Naive thymus-derived CD4-positive, alpha-beta T cell (primary cell): ENCODE results near the gene MYBPC2. TPM values are rescaled to one million over a fixed set of nuclear protein-coding genes. Genes with fewer than 3 reads are reported as not detected.
A peak's percentile ranks its signal among the peaks of the same experiment; 100 is the strongest.

ENCODE experiments used
- ATAC-seq: fragments of 150-1000 bp; cut with Tn5 transposase; 2 replicates; pipeline ENCODE4 v1.10.0; 2021; ENCODE audit warnings: mild to moderate bottlenecking, moderate library complexity
- CTCF ChIA-PET: fragments of 350-600 bp; sonication (Branson Sonifier 250); formaldehyde crosslinking; loops from one replicate; lab custom pipeline; 2021; ENCODE audit warnings: antibody characterized with exemption; lab: Charles Lee
- POLR2A ChIA-PET: fragments of 350-600 bp; sonication (Branson Sonifier 250); formaldehyde crosslinking; loops from one replicate; lab custom pipeline; 2021; ENCODE audit warnings: antibody characterized with exemption, inconsistent platforms; lab: Charles Lee
- DNase-seq, 9 donors: peaks; one replicate each; pipeline versions ENCODE4 v3.0.0 to v3.0.0-alpha.2; 2020 to 2022; ENCODE audit warnings: mixed read lengths in 1 of 9
- H3K27ac ChIP-seq: one replicate; pipeline ENCODE4 v1.7.0; 2013; ENCODE audit warnings: mild to moderate bottlenecking, low read depth, low read length, moderate library complexity
- H3K27me3 ChIP-seq, 2 donors: one replicate each; pipeline ENCODE4 v1.7.0; 2013; ENCODE audit warnings: low read length in 2 of 2, mild to moderate bottlenecking in 2 of 2, moderate library complexity in 2 of 2; ENCODE audit not compliant: control insufficient read depth in 2 of 2, insufficient read depth in 2 of 2
- H3K36me3 ChIP-seq, 3 experiments: 1 replicate in 2 of 3; 2 replicates in 1 of 3; pipeline ENCODE4 v1.7.0; 2013; ENCODE audit warnings: low read length in 3 of 3, mild to moderate bottlenecking in 3 of 3, moderate library complexity in 1 of 3; ENCODE audit not compliant: insufficient read depth in 3 of 3, control insufficient read depth in 2 of 3
- H3K4me1 ChIP-seq, 2 donors: one replicate each; pipeline ENCODE4 v1.7.0; 2013; ENCODE audit warnings: low read length in 2 of 2, mild to moderate bottlenecking in 2 of 2, moderate library complexity in 1 of 2; ENCODE audit not compliant: control insufficient read depth in 2 of 2, insufficient read depth in 2 of 2
- H3K4me3 ChIP-seq: 2 replicates; pipeline ENCODE4 v1.7.0; 2013; ENCODE audit warnings: mild to moderate bottlenecking, low read length
- H3K9me3 ChIP-seq, 3 experiments: 1 replicate in 2 of 3; 2 replicates in 1 of 3; pipeline ENCODE4 v1.7.0; 2013; ENCODE audit warnings: low read length in 3 of 3; ENCODE audit not compliant: control insufficient read depth in 2 of 3
- H3K27ac Mint-ChIP-seq, 9 donors: one replicate each; pipeline ENCODE4 v1.8.0; 2020 to 2022; ENCODE audit warnings: mixed read lengths in 9 of 9, mild to moderate bottlenecking in 8 of 9, moderate library complexity in 5 of 9, inconsistent platforms in 2 of 9
- H3K27me3 Mint-ChIP-seq, 5 donors: one replicate each; pipeline ENCODE4 v1.8.0; 2021 to 2022; ENCODE audit warnings: mixed read lengths in 5 of 5, mild to moderate bottlenecking in 1 of 5
- H3K36me3 Mint-ChIP-seq, 5 donors: one replicate each; pipeline ENCODE4 v1.8.0; 2020 to 2022; ENCODE audit warnings: mixed read lengths in 5 of 5, mild to moderate bottlenecking in 3 of 5, inconsistent platforms in 1 of 5
- H3K4me1 Mint-ChIP-seq, 7 donors: one replicate each; pipeline ENCODE4 v1.8.0; 2020 to 2022; ENCODE audit warnings: mixed read lengths in 7 of 7, mild to moderate bottlenecking in 3 of 7, inconsistent platforms in 1 of 7
- H3K4me3 Mint-ChIP-seq, 10 donors: one replicate each; pipeline ENCODE4 v1.8.0; 2020 to 2022; ENCODE audit warnings: mild to moderate bottlenecking in 10 of 10, mixed read lengths in 10 of 10, moderate library complexity in 6 of 10, inconsistent platforms in 2 of 10
- H3K9me3 Mint-ChIP-seq, 11 donors: one replicate each; pipeline ENCODE4 v1.8.0; 2020 to 2022; ENCODE audit warnings: mixed read lengths in 11 of 11, mild to moderate bottlenecking in 4 of 11, inconsistent platforms in 1 of 11, moderate library complexity in 1 of 11
- intact Hi-C, 2 donors: fragments of 100-400 bp; cut with micrococcal nuclease; formaldehyde crosslinking; loops; one replicate each; pipeline ENCODE4 v1.15.1; 2023
- polyA plus RNA-seq, 2 donors: library from polyadenylated mRNA; unstranded; fragments of 300-500 nt; fragmentation: Illumina TruSeq; gene quantifications; one replicate each; pipeline ENCODE4 v1.2.3, GENCODE V29; 2021
- total RNA-seq, 6 experiments: library from RNA in 5 of 6; stranded (reverse) in 5 of 6; gene quantifications; 1 replicate in 5 of 6; 2 replicates in 1 of 6; pipeline ENCODE4 v1.2.3 and lab custom pipeline; 2021 to 2026

MYBPC2 gene
- total and polyA plus RNA-seq, 7 experiments from 2014 or later: 0.39 to 0.92 TPM; not detected in 5

- peaks cover 0 to 11% (median 2%) of the 10 kb centered on the region in 5 donors for H3K36me3 Mint-ChIP-seq
- H3K27ac Mint-ChIP-seq: peak overlapping the region in 2 of 9 donors; percentile 65
- Histone ChIP-seq H3K4me1 (peaks cover 0 to 13% of the 10 kb centered on the region in 2 donors), H3K9me3 (no peaks in the 10 kb centered on the region), H3K27me3 (no peaks in the 10 kb centered on the region), H3K27ac (no peak overlapping the region), H3K4me3 (no peak overlapping the region), H3K36me3 (no peaks in the 10 kb centered on the region)
- intact Hi-C loops: no loop called here
- ChIA-PET CTCF (no interaction called here), POLR2A (no interaction called here)
- DNase-seq: no peak
- H3K4me3 Mint-ChIP-seq: no peak overlapping the region
- peaks cover 10 to 15% (median 12%) of the 10 kb centered on the region in 7 donors for H3K4me1 Mint-ChIP-seq
- H3K9me3 Mint-ChIP-seq: peaks cover 0 to 1% (median 0%) of the 10 kb centered on the region in 11 donors
- no peak for ATAC-seq
- peaks cover 0 to 7% (median 0%) of the 10 kb centered on the region in 5 donors for H3K27me3 Mint-ChIP-seq
These were observed 63.7 kb downstream of the MYBPC2 start for GRCh38 chr19:50496189-50497021.

GRCh38 chr19:50497022-50497405 is 64.3 kb downstream of the MYBPC2 start:
- no peak for ATAC-seq
- peaks cover 0 to 1% (median 0%) of the 10 kb centered on the region in 11 donors for H3K9me3 Mint-ChIP-seq

DNA sequence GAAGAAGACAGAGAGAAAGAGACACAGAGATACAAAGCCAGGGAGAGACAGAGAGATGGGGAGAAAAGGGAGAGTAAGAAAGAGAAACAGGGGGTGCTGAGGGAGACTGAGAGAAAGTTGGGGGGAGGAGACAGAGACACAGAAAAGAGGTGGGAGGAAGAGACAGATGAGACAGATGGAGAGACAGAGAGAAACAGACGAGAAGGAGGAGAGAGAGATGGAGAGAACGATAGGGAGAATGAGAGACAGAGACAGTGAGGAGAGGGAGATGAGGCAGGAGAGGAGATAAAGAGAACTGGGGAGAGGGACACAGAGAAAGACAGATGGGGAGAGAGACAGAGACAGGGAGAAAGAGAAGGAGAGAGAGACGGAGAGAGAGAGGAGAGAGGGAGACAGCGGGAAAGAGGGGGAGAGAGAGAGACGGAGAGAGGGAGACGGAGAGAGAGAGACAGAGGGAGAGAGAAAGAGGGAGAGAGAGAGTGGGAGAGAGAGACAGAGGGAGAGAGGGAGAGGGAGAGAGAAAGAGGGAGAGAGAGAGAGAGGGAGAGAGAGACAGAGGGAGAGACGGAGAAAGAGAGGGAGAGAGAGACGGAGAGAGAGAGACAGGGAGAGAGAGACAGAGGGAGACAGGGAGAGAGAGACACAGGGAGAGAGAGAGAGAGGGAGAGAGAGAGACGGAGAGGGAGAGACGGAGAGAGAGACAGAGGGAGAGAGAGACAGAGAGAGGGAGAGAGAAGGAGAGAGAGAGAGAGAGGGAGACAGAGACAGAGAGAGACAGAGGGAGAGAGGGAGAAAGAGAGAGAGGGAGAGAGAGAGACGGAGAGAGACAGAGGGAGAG is 65.7 kb downstream of the MYBPC2 start:
- H3K4me3 ChIP-seq: no peak overlapping the region
- no peaks in the 10 kb centered on the region for H3K9me3 ChIP-seq
- Mint-ChIP-seq H3K36me3 (peaks cover 0 to 11% (median 2%) of the 10 kb centered on the region in 5 donors), H3K9me3 (peaks cover 0 to 1% (median 0%) of the 10 kb centered on the region in 11 donors), H3K27me3 (no peaks in the 10 kb centered on the region), H3K4me1 (peaks cover 0 to 8% (median 0%) of the 10 kb centered on the region in 7 donors), H3K4me3 (no peak overlapping the region), H3K27ac (no peak overlapping the region)
- ChIA-PET CTCF (no interaction called here), POLR2A (no interaction called here)
- H3K4me1 ChIP-seq: no peaks in the 10 kb centered on the region
- intact Hi-C loops: no loop called here
- no peak overlapping the region for H3K27ac ChIP-seq
- ATAC-seq (no peak), DNase-seq (no peak)
- H3K36me3 ChIP-seq: no peaks in the 10 kb centered on the region
- H3K27me3 ChIP-seq: no peaks in the 10 kb centered on the region

More at GRCh38 chr19:50497022-50497405, 64.3 kb downstream of the MYBPC2 start:
- Histone ChIP-seq H3K36me3 (no peaks in the 10 kb centered on the region), H3K4me1 (peaks cover 0 to 7% of the 10 kb centered on the region in 2 donors), H3K27me3 (no peaks in the 10 kb centered on the region), H3K4me3 (no peak overlapping the region), H3K9me3 (no peaks in the 10 kb centered on the region), H3K27ac (no peak overlapping the region)
- POLR2A ChIA-PET: no interaction called here
- H3K27ac Mint-ChIP-seq: no peak overlapping the region
- H3K27me3 Mint-ChIP-seq: peaks cover 0 to 3% (median 0%) of the 10 kb centered on the region in 5 donors
- CTCF ChIA-PET: no interaction called here
- DNase-seq: no peak
- peaks cover 0 to 11% (median 2%) of the 10 kb centered on the region in 5 donors for H3K36me3 Mint-ChIP-seq
- no peak overlapping the region for H3K4me3 Mint-ChIP-seq
- H3K4me1 Mint-ChIP-seq: peaks cover 4 to 13% (median 5%) of the 10 kb centered on the region in 7 donors
- intact Hi-C loops: no loop called here

- Histone ChIP-seq H3K27me3 (no peaks in the 10 kb centered on the region), H3K9me3 (no peaks in the 10 kb centered on the region), H3K4me3 (no peak overlapping the region), H3K27ac (no peak overlapping the region), H3K4me1 (no peaks in the 10 kb centered on the region), H3K36me3 (no peaks in the 10 kb centered on the region)
- Mint-ChIP-seq H3K9me3 (no peaks in the 10 kb centered on the region), H3K27ac (no peak overlapping the region), H3K4me3 (no peak overlapping the region), H3K36me3 (peaks cover 0 to 9% (median 2%) of the 10 kb centered on the region in 5 donors), H3K27me3 (no peaks in the 10 kb centered on the region), H3K4me1 (peaks cover 0 to 7% (median 0%) of the 10 kb centered on the region in 7 donors)
- ChIA-PET CTCF (no interaction called here), POLR2A (no interaction called here)
- DNase-seq: no peak
- peak; percentile 37 for ATAC-seq
- intact Hi-C loops: no loop called here
These were observed 67.5 kb downstream of the MYBPC2 start for GRCh38 chr19:50500060-50500752.

GRCh38 chr19:50500753-50501151 is 68.1 kb downstream of the MYBPC2 start:
- ATAC-seq (peak; percentile 36), DNase-seq (no peak)
- H3K27ac Mint-ChIP-seq: no peak overlapping the region
- POLR2A ChIA-PET: interaction anchor here (0.7 kb wide), 1 partner anchor 8 kb away, joined by 3 read pairs; no protein-coding TSS in a partner anchor
- intact Hi-C loops: no loop called here
- Histone ChIP-seq H3K36me3 (peaks cover 0 to 4% (median 0%) of the 10 kb centered on the region in 3 experiments), H3K4me1 (no peaks in the 10 kb centered on the region), H3K9me3 (no peaks in the 10 kb centered on the region), H3K27me3 (no peaks in the 10 kb centered on the region), H3K27ac (no peak overlapping the region), H3K4me3 (no peak overlapping the region)
- CTCF ChIA-PET: no interaction called here
- H3K27me3 Mint-ChIP-seq: no peaks in the 10 kb centered on the region
- H3K9me3 Mint-ChIP-seq: no peaks in the 10 kb centered on the region
- H3K4me1 Mint-ChIP-seq: peaks cover 0 to 7% (median 0%) of the 10 kb centered on the region in 7 donors
- peaks cover 0 to 7% (median 0%) of the 10 kb centered on the region in 5 donors for H3K36me3 Mint-ChIP-seq
- H3K4me3 Mint-ChIP-seq: no peak overlapping the region

GRCh38 chr19:50501186-50501567 is 68.5 kb downstream of the MYBPC2 start:
- Mint-ChIP-seq H3K27ac (no peak overlapping the region), H3K27me3 (no peaks in the 10 kb centered on the region), H3K4me3 (no peak overlapping the region), H3K36me3 (peaks cover 0 to 5% (median 0%) of the 10 kb centered on the region in 5 donors), H3K4me1 (peaks cover 0 to 6% (median 0%) of the 10 kb centered on the region in 7 donors), H3K9me3 (no peaks in the 10 kb centered on the region)
- Histone ChIP-seq H3K4me1 (no peaks in the 10 kb centered on the region), H3K27me3 (no peaks in the 10 kb centered on the region), H3K27ac (no peak overlapping the region), H3K36me3 (peaks cover 0 to 6% (median 0%) of the 10 kb centered on the region in 3 experiments), H3K4me3 (no peak overlapping the region), H3K9me3 (no peaks in the 10 kb centered on the region)
- POLR2A ChIA-PET: interaction anchor here (0.7 kb wide), 1 partner anchor 8 kb away, joined by 3 read pairs; no protein-coding TSS in a partner anchor
- CTCF ChIA-PET: no interaction called here
- ATAC-seq (no peak), DNase-seq (no peak)
- intact Hi-C loops: no loop called here
